Naive thymus-derived CD4-positive, alpha-beta T cell (primary cell): ENCODE results near the gene WSB1. TPM values are rescaled to one million over a fixed set of nuclear protein-coding genes. Genes with fewer than 3 reads are reported as not detected.

ENCODE experiments used
- ATAC-seq: fragments of 150-1000 bp; cut with Tn5 transposase; 2 replicates; pipeline ENCODE4 v1.10.0; 2021; ENCODE audit warnings: mild to moderate bottlenecking, moderate library complexity
- CTCF ChIA-PET: fragments of 350-600 bp; sonication (Branson Sonifier 250); formaldehyde crosslinking; loops from one replicate; lab custom pipeline; 2021; ENCODE audit warnings: antibody characterized with exemption; lab: Charles Lee
- POLR2A ChIA-PET: fragments of 350-600 bp; sonication (Branson Sonifier 250); formaldehyde crosslinking; loops from one replicate; lab custom pipeline; 2021; ENCODE audit warnings: antibody characterized with exemption, inconsistent platforms; lab: Charles Lee
- DNase-seq, 9 donors: peaks; one replicate each; pipeline versions ENCODE4 v3.0.0 to v3.0.0-alpha.2; 2020 to 2022; ENCODE audit warnings: mixed read lengths in 1 of 9
- H3K27ac ChIP-seq: one replicate; pipeline ENCODE4 v1.7.0; 2013; ENCODE audit warnings: mild to moderate bottlenecking, low read depth, low read length, moderate library complexity
- H3K27me3 ChIP-seq, 2 donors: one replicate each; pipeline ENCODE4 v1.7.0; 2013; ENCODE audit warnings: low read length in 2 of 2, mild to moderate bottlenecking in 2 of 2, moderate library complexity in 2 of 2; ENCODE audit not compliant: control insufficient read depth in 2 of 2, insufficient read depth in 2 of 2
- H3K36me3 ChIP-seq, 3 experiments: 1 replicate in 2 of 3; 2 replicates in 1 of 3; pipeline ENCODE4 v1.7.0; 2013; ENCODE audit warnings: low read length in 3 of 3, mild to moderate bottlenecking in 3 of 3, moderate library complexity in 1 of 3; ENCODE audit not compliant: insufficient read depth in 3 of 3, control insufficient read depth in 2 of 3
- H3K4me1 ChIP-seq, 2 donors: one replicate each; pipeline ENCODE4 v1.7.0; 2013; ENCODE audit warnings: low read length in 2 of 2, mild to moderate bottlenecking in 2 of 2, moderate library complexity in 1 of 2; ENCODE audit not compliant: control insufficient read depth in 2 of 2, insufficient read depth in 2 of 2
- H3K4me3 ChIP-seq: 2 replicates; pipeline ENCODE4 v1.7.0; 2013; ENCODE audit warnings: mild to moderate bottlenecking, low read length
- H3K9me3 ChIP-seq, 3 experiments: 1 replicate in 2 of 3; 2 replicates in 1 of 3; pipeline ENCODE4 v1.7.0; 2013; ENCODE audit warnings: low read length in 3 of 3; ENCODE audit not compliant: control insufficient read depth in 2 of 3
- H3K27ac Mint-ChIP-seq, 9 donors: one replicate each; pipeline ENCODE4 v1.8.0; 2020 to 2022; ENCODE audit warnings: mixed read lengths in 9 of 9, mild to moderate bottlenecking in 8 of 9, moderate library complexity in 5 of 9, inconsistent platforms in 2 of 9
- H3K27me3 Mint-ChIP-seq, 5 donors: one replicate each; pipeline ENCODE4 v1.8.0; 2021 to 2022; ENCODE audit warnings: mixed read lengths in 5 of 5, mild to moderate bottlenecking in 1 of 5
- H3K36me3 Mint-ChIP-seq, 5 donors: one replicate each; pipeline ENCODE4 v1.8.0; 2020 to 2022; ENCODE audit warnings: mixed read lengths in 5 of 5, mild to moderate bottlenecking in 3 of 5, inconsistent platforms in 1 of 5
- H3K4me1 Mint-ChIP-seq, 7 donors: one replicate each; pipeline ENCODE4 v1.8.0; 2020 to 2022; ENCODE audit warnings: mixed read lengths in 7 of 7, mild to moderate bottlenecking in 3 of 7, inconsistent platforms in 1 of 7
- H3K4me3 Mint-ChIP-seq, 10 donors: one replicate each; pipeline ENCODE4 v1.8.0; 2020 to 2022; ENCODE audit warnings: mild to moderate bottlenecking in 10 of 10, mixed read lengths in 10 of 10, moderate library complexity in 6 of 10, inconsistent platforms in 2 of 10
- H3K9me3 Mint-ChIP-seq, 11 donors: one replicate each; pipeline ENCODE4 v1.8.0; 2020 to 2022; ENCODE audit warnings: mixed read lengths in 11 of 11, mild to moderate bottlenecking in 4 of 11, inconsistent platforms in 1 of 11, moderate library complexity in 1 of 11
- intact Hi-C, 2 donors: fragments of 100-400 bp; cut with micrococcal nuclease; formaldehyde crosslinking; loops; one replicate each; pipeline ENCODE4 v1.15.1; 2023
- polyA plus RNA-seq, 2 donors: library from polyadenylated mRNA; unstranded; fragments of 300-500 nt; fragmentation: Illumina TruSeq; gene quantifications; one replicate each; pipeline ENCODE4 v1.2.3, GENCODE V29; 2021
- total RNA-seq, 6 experiments: library from RNA in 5 of 6; stranded (reverse) in 5 of 6; gene quantifications; 1 replicate in 5 of 6; 2 replicates in 1 of 6; pipeline ENCODE4 v1.2.3 and lab custom pipeline; 2021 to 2026

WSB1 gene
- total and polyA plus RNA-seq, 7 experiments from 2014 or later: 110 to 204 (median 140) TPM

GRCh38 chr17:27323538-27324215 is 29.8 kb downstream of the WSB1 start:
- Mint-ChIP-seq H3K36me3 (peaks cover 0 to 8% (median 0%) of the 10 kb centered on the region in 5 donors), H3K4me3 (no peak overlapping the region), H3K9me3 (no peaks in the 10 kb centered on the region), H3K27ac (no peak overlapping the region), H3K4me1 (peaks cover 0 to 8% (median 0%) of the 10 kb centered on the region in 7 donors), H3K27me3 (peaks cover 0 to 3% (median 0%) of the 10 kb centered on the region in 5 donors)
- H3K27me3 ChIP-seq: no peaks in the 10 kb centered on the region
- H3K4me1 ChIP-seq: no peaks in the 10 kb centered on the region
- H3K27ac ChIP-seq: no peak overlapping the region
- CTCF ChIA-PET: no interaction called here
- no peak for DNase-seq
- no peak for ATAC-seq
- no peak overlapping the region for H3K4me3 ChIP-seq
- intact Hi-C loops: no loop called here
- POLR2A ChIA-PET: interaction anchor here (0.5 to 1.6 kb wide), 2 partner anchors 29 to 67 kb away, joined by 4 to 5 read pairs; no protein-coding TSS in a partner anchor
- peaks cover 0 to 1% (median 0%) of the 10 kb centered on the region in 3 experiments for H3K36me3 ChIP-seq
- no peaks in the 10 kb centered on the region for H3K9me3 ChIP-seq

- Mint-ChIP-seq H3K9me3 (no peaks in the 10 kb centered on the region), H3K27me3 (peaks cover 0 to 3% (median 0%) of the 10 kb centered on the region in 5 donors), H3K4me3 (no peak overlapping the region), H3K36me3 (no peaks in the 10 kb centered on the region), H3K27ac (no peak overlapping the region), H3K4me1 (peaks cover 0 to 11% (median 0%) of the 10 kb centered on the region in 7 donors)
- ChIA-PET CTCF (no interaction called here), POLR2A (interaction anchor here (1.6 kb wide), 1 partner anchor 30 kb away, joined by 5 read pairs; no protein-coding TSS in a partner anchor)
- H3K27me3 ChIP-seq: no peaks in the 10 kb centered on the region
- DNase-seq: no peak
- H3K36me3 ChIP-seq: no peaks in the 10 kb centered on the region
- H3K9me3 ChIP-seq: no peaks in the 10 kb centered on the region
- H3K4me3 ChIP-seq: no peak overlapping the region
- intact Hi-C loops: no loop called here
- no peak overlapping the region for H3K27ac ChIP-seq
- H3K4me1 ChIP-seq: no peaks in the 10 kb centered on the region
- no peak for ATAC-seq
These were observed 30.9 kb downstream of the WSB1 start for GRCh38 chr17:27324771-27325339.

- ATAC-seq: no peak
- peaks cover 0 to 3% (median 0%) of the 10 kb centered on the region in 5 donors for H3K27me3 Mint-ChIP-seq
- H3K4me1 Mint-ChIP-seq: peaks cover 0 to 11% (median 0%) of the 10 kb centered on the region in 7 donors
- CTCF ChIA-PET: no interaction called here
- H3K27ac Mint-ChIP-seq: no peak overlapping the region
- intact Hi-C loops: no loop called here
- no peaks in the 10 kb centered on the region for H3K36me3 ChIP-seq
- no peak overlapping the region for H3K27ac ChIP-seq
- no peaks in the 10 kb centered on the region for H3K4me1 ChIP-seq
- no peak for DNase-seq
- POLR2A ChIA-PET: no interaction called here
- no peaks in the 10 kb centered on the region for H3K36me3 Mint-ChIP-seq
- no peak overlapping the region for H3K4me3 ChIP-seq
- no peaks in the 10 kb centered on the region for H3K9me3 Mint-ChIP-seq
- H3K4me3 Mint-ChIP-seq: no peak overlapping the region
- no peaks in the 10 kb centered on the region for H3K27me3 ChIP-seq
- H3K9me3 ChIP-seq: no peaks in the 10 kb centered on the region
These were observed 32.1 kb downstream of the WSB1 start for GRCh38 chr17:27326051-27326450.

GRCh38 chr17:27326585-27326984 is 32.7 kb downstream of the WSB1 start:
- Mint-ChIP-seq H3K36me3 (no peaks in the 10 kb centered on the region), H3K9me3 (no peaks in the 10 kb centered on the region), H3K27me3 (peaks cover 0 to 3% (median 0%) of the 10 kb centered on the region in 5 donors), H3K4me1 (peaks cover 0 to 11% (median 0%) of the 10 kb centered on the region in 7 donors), H3K27ac (no peak overlapping the region), H3K4me3 (no peak overlapping the region)
- no peaks in the 10 kb centered on the region for H3K9me3 ChIP-seq
- ChIA-PET CTCF (interaction anchor here (0.7 kb wide), 1 partner anchor 85 kb away, joined by 3 read pairs; no protein-coding TSS in a partner anchor), POLR2A (no interaction called here)
- no peak for ATAC-seq
- no peaks in the 10 kb centered on the region for H3K36me3 ChIP-seq
- no peaks in the 10 kb centered on the region for H3K27me3 ChIP-seq
- no peaks in the 10 kb centered on the region for H3K4me1 ChIP-seq
- H3K4me3 ChIP-seq: no peak overlapping the region
- no peak overlapping the region for H3K27ac ChIP-seq
- intact Hi-C loops: no loop called here
- DNase-seq: no peak

GRCh38 chr17:27327397-27327796 is 33.5 kb downstream of the WSB1 start:
- H3K4me3 Mint-ChIP-seq: no peak overlapping the region
- CTCF ChIA-PET: interaction anchor here (0.7 kb wide), 1 partner anchor 86 kb away, joined by 3 read pairs; no protein-coding TSS in a partner anchor
- H3K36me3 ChIP-seq: no peaks in the 10 kb centered on the region
- peaks cover 0 to 3% (median 0%) of the 10 kb centered on the region in 5 donors for H3K27me3 Mint-ChIP-seq
- intact Hi-C loops: no loop called here
- H3K4me1 Mint-ChIP-seq: peaks cover 0 to 17% (median 5%) of the 10 kb centered on the region in 7 donors
- H3K9me3 ChIP-seq: no peaks in the 10 kb centered on the region
- POLR2A ChIA-PET: no interaction called here
- ATAC-seq: no peak
- peaks cover 0 to 4% of the 10 kb centered on the region in 2 donors for H3K4me1 ChIP-seq
- no peaks in the 10 kb centered on the region for H3K27me3 ChIP-seq
- no peaks in the 10 kb centered on the region for H3K36me3 Mint-ChIP-seq
- no peaks in the 10 kb centered on the region for H3K9me3 Mint-ChIP-seq
- H3K27ac Mint-ChIP-seq: no peak overlapping the region
- H3K4me3 ChIP-seq: no peak overlapping the region
- H3K27ac ChIP-seq: no peak overlapping the region
- no peak for DNase-seq

GRCh38 chr17:27327871-27328270 is 34.0 kb downstream of the WSB1 start:
- peaks cover 0 to 5% of the 10 kb centered on the region in 2 donors for H3K4me1 ChIP-seq
- ATAC-seq (no peak), DNase-seq (no peak)
- no peaks in the 10 kb centered on the region for H3K9me3 ChIP-seq
- H3K27me3 ChIP-seq: no peaks in the 10 kb centered on the region
- H3K36me3 Mint-ChIP-seq: no peaks in the 10 kb centered on the region
- no peaks in the 10 kb centered on the region for H3K36me3 ChIP-seq
- peaks cover 0 to 20% (median 7%) of the 10 kb centered on the region in 7 donors for H3K4me1 Mint-ChIP-seq
- ChIA-PET CTCF (interaction anchor here (2.2 kb wide), 1 partner anchor 91 kb away, joined by 6 read pairs; no protein-coding TSS in a partner anchor), POLR2A (no interaction called here)
- H3K27me3 Mint-ChIP-seq: peaks cover 0 to 3% (median 0%) of the 10 kb centered on the region in 5 donors
- no peak overlapping the region for H3K4me3 ChIP-seq
- no peaks in the 10 kb centered on the region for H3K9me3 Mint-ChIP-seq
- no peak overlapping the region for H3K27ac ChIP-seq
- H3K4me3 Mint-ChIP-seq: no peak overlapping the region
- no peak overlapping the region for H3K27ac Mint-ChIP-seq
- intact Hi-C loops: no loop called here
